Fibroblast of the aortic adventitia (primary cell): Measurements from ENCODE around the gene GEMIN4. TPM values are rescaled to one million over a fixed set of nuclear protein-coding genes. Genes with fewer than 3 reads are reported as not detected.
"Not testable (repeated sequence)": the region's sequence is repeated elsewhere in the genome, so short reads cannot be mapped to it uniquely, and the experiment has no call there.

ENCODE experiments used
- DNase-seq: peaks from one replicate; pipeline ENCODE4 v3.0.0-alpha.2; 2010; ENCODE audit warnings: low read depth
- H3K4me3 ChIP-seq: 2 replicates; pipeline ENCODE4 v1.5.1; 2011; ENCODE audit warnings: low read depth, mild to moderate bottlenecking, control low read depth, low read length, moderate library complexity
- CTCF ChIP-seq: IDR thresholded peaks from 2 replicates; pipeline ENCODE4 v1.5.1; 2011; ENCODE audit warnings: mild to moderate bottlenecking, low read length, control low read depth, inconsistent platforms; ENCODE audit not compliant: insufficient read depth
- total RNA-seq: library from RNA; depleted of rRNA; stranded (reverse); fragments of >200 nt; gene quantifications from 2 replicates; pipeline ENCODE4 v1.2.3, GENCODE V29; 2012; ENCODE audit warnings: low replicate concordance

The GEMIN4 gene
- total RNA-seq, 1 donor, result 16.7 TPM

GRCh38 chr17:796609-797008 lies 44.5 kb upstream of the GEMIN4 start:
- no peak overlapping the region for H3K4me3 ChIP-seq
- no peak for TF ChIP-seq CTCF
- no peak for DNase-seq

- no peak for TF ChIP-seq CTCF
- no peak for DNase-seq
- no peak overlapping the region for H3K4me3 ChIP-seq
These were observed 43.7 kb upstream of the GEMIN4 start for GRCh38 chr17:795721-796120.

GRCh38 chr17:795276-795675 lies 43.2 kb upstream of the GEMIN4 start:
- no peak for DNase-seq
- TF ChIP-seq CTCF, result no peak
- H3K4me3 ChIP-seq, result no peak overlapping the region

GRCh38 chr17:794876-795275 lies 42.8 kb upstream of the GEMIN4 start:
- no peak overlapping the region for H3K4me3 ChIP-seq
- TF ChIP-seq CTCF, result peak; percentile 71
- DNase-seq, result peak; percentile 79

GRCh38 chr17:792277-792676 lies 40.2 kb upstream of the GEMIN4 start:
- no peak overlapping the region for H3K4me3 ChIP-seq
- DNase-seq, result no peak
- no peak for TF ChIP-seq CTCF

GRCh38 chr17:791829-792228 lies 39.8 kb upstream of the GEMIN4 start:
- DNase-seq, result no peak
- H3K4me3 ChIP-seq, result no peak overlapping the region
- no peak for TF ChIP-seq CTCF

- H3K4me3 ChIP-seq, DNase-seq: not testable (repeated sequence)
These were observed 38.8 kb upstream of the GEMIN4 start for GRCh38 chr17:790874-791247.

- DNase-seq, result peak; percentile 4
- H3K4me3 ChIP-seq, result not testable (repeated sequence)
These were observed 38.1 kb upstream of the GEMIN4 start for GRCh38 chr17:789931-790873.
